Psoas muscle (tissue), 8 donors: ENCODE results near the gene CNTFR. TPM values are rescaled to one million over a fixed set of nuclear protein-coding genes. Genes with fewer than 3 reads are reported as not detected.

ENCODE experiments used
- ATAC-seq, 4 donors: fragments of 200-7000 bp; cut with Tn5 transposase; one replicate each; pipeline ENCODE4 v1.9.1; 2020; ENCODE audit warnings: moderate library complexity in 3 of 4, mild to moderate bottlenecking in 2 of 4
- DNase-seq, 2 donors: peaks; one replicate each; pipeline ENCODE4 v3.0.0-alpha.2; 2020
- H3K27ac ChIP-seq: fragments of 200-600 bp; one replicate; pipeline ENCODE4 v1.8.0; 2022
- H3K27me3 ChIP-seq, 3 donors: fragments of 200-600 bp in 1 of 3; one replicate each; pipeline versions ENCODE4 v1.6.1 to v1.8.0; 2013 to 2022; ENCODE audit warnings: low read length in 2 of 3, mild to moderate bottlenecking in 2 of 3, moderate library complexity in 1 of 3; ENCODE audit not compliant: insufficient read depth in 3 of 3
- H3K36me3 ChIP-seq, 2 donors: fragments of 200-600 bp in 1 of 2; one replicate each; pipeline versions ENCODE4 v1.6.1 to v1.8.0; 2013 to 2022; ENCODE audit warnings: low read depth in 1 of 2, mild to moderate bottlenecking in 1 of 2, moderate library complexity in 1 of 2; ENCODE audit not compliant: insufficient read depth in 1 of 2
- H3K4me1 ChIP-seq: fragments of 200-600 bp; one replicate; pipeline ENCODE4 v1.8.0; 2022
- H3K4me3 ChIP-seq: fragments of 200-600 bp; one replicate; pipeline ENCODE4 v1.8.0; 2022; ENCODE audit warnings: mild to moderate bottlenecking
- H3K9me3 ChIP-seq: fragments of 200-600 bp; one replicate; pipeline ENCODE4 v1.8.0; 2022
- CTCF ChIP-seq: fragments of 200-600 bp; IDR thresholded peaks from one replicate; pipeline ENCODE4 v1.8.0; 2022; ENCODE audit warnings: antibody characterized with exemption
- WGBS, 3 donors: extraction: QIAGEN DNeasy Blood & Tissue Kit; methylation state at CpG; one replicate each; pipeline versions ENCODE4 v1.1.6 to v1.1.7; 2013; 5-methylcytosine and 5-hydroxymethylcytosine counted together
- intact Hi-C, 2 donors: fragments of 100-400 bp; cut with DNase I; formaldehyde crosslinking; loops; one replicate each; pipeline versions ENCODE4 v1.11.0 to v1.14.2; 2022
- polyA plus RNA-seq, 3 donors: library from polyadenylated mRNA; stranded (reverse); fragments of 200-250 nt; gene quantifications; one replicate each; pipeline ENCODE4 v1.2.3, GENCODE V29; 2013
- total RNA-seq, 4 donors: library from RNA; stranded (reverse); fragmentation: NEBNext Ultra II Directional in 2 of 4; extraction: Animal tissue kit (Norgen Biotek cat#: 25700) in 2 of 4; gene quantifications; one replicate each; pipeline versions ENCODE4 v1.2.1 to v1.2.4, GENCODE V29; 2021 to 2023
- donor health status: healthy with polysubstance abuse.
- donor health status: DM: no; HTN: no; CAD: no; lungs with moderate emphysema.
- donor health status: Bipolar disorder and iron deficiency.
- donor health status: healthy.
- donor health status: DM: yes; HTN: yes; CAD: no.
- donor health status: DM: no; HTN: no; CAD: no.
- donor health status: DM: no; HTN: no; CAD: no.
- donor health status: DM: yes; HTN: yes; CAD: no.

Gene CNTFR
- total and polyA plus RNA-seq, 7 donors: 32.3 to 97.4 (median 64.4) TPM

- no peaks in the 10 kb centered on the region for H3K9me3 ChIP-seq
- intact Hi-C loops: loop anchor here (1.0 to 5.0 kb wide), 3 partner anchors 43 to 259 kb away; no protein-coding TSS in a partner anchor
- TF ChIP-seq CTCF: peak; percentile 93
- peak overlapping the region; percentile 80 for H3K4me3 ChIP-seq
- 17 to 28% (median 27%) methylated on average over 49 to 60 of the region's 60 CpGs for WGBS, 3 donors
- H3K36me3 ChIP-seq: no peaks in the 10 kb centered on the region
- no peaks in the 10 kb centered on the region for H3K27me3 ChIP-seq
- H3K27ac ChIP-seq: peak overlapping the region; percentile 76
- H3K4me1 ChIP-seq: peaks cover 57% of the 10 kb centered on the region
- peak; percentile 91 to 94 for DNase-seq
- peak; percentile 76 to 82 (median 81) for ATAC-seq
Observed at GRCh38 chr9:34591248-34591916, 1.9 kb upstream of the CNTFR start.

DNA sequence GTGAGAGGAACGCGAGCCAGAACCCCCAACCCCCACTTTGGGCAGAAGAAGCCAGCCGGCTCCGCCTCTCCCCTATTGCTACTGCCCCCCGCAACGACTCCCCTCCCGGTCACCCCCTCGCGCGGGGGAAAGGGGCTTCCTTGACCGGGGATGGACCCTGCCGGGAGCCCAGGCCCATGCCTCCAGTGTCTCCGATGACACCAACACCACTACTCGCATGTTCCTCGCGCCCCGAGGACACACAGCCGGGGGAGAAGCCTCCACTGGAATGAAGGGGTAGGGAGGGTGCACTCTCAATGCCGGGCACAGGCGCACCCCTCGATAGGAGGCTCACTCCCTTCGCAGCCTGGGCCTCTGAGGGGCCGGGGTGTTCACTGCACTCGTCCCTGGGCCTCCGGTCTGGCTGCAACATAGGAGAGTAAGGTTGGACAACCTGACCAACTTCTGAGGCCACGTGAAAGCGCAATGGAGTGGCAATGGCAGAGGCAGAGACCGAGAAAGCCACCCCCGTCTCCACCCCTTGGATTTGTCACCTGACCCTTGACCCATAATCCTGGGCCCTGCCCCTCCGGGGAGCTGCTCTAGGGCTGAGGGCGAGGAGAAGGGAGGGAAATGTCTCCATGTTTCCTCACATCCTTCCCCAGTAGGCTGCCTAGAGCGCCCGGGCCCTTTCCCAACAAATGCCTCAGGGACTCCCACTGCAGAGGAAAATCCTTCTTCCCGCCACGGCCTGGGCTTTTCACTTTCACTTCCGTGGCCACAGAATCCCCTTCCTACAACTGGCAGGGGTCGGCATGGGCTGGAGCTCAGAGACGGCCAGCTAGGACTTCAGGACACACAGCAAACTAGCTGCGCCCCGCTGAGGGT, 1.1 kb upstream of the CNTFR start:
- Histone ChIP-seq H3K27ac (peak overlapping the region; percentile 76), H3K9me3 (no peaks in the 10 kb centered on the region), H3K36me3 (no peaks in the 10 kb centered on the region), H3K4me3 (peak overlapping the region; percentile 80), H3K4me1 (peaks cover 56% of the 10 kb centered on the region), H3K27me3 (no peaks in the 10 kb centered on the region)
- DNase-seq: peak; percentile 52 to 81
- intact Hi-C loops: loop anchor here (1.0 to 5.0 kb wide), 3 partner anchors 42 to 258 kb away; no protein-coding TSS in a partner anchor
- peak in 3 of 4 donors; percentile 5 to 18 (median 6) for ATAC-seq
- WGBS, 3 donors: 41 to 54% (median 44%) methylated on average over 38 to 40 of the region's 40 CpGs
- TF ChIP-seq CTCF: no peak

GRCh38 chr9:34588671-34589635, 571 bp downstream of the CNTFR start:
- Histone ChIP-seq H3K27me3 (no peaks in the 10 kb centered on the region), H3K27ac (peak overlapping the region; percentile 76), H3K9me3 (no peaks in the 10 kb centered on the region), H3K4me3 (peak overlapping the region; percentile 80), H3K4me1 (peaks cover 50% of the 10 kb centered on the region), H3K36me3 (no peaks in the 10 kb centered on the region)
- no peak for ATAC-seq
- intact Hi-C loops: no loop called here
- 2 to 5% (median 3%) methylated on average over 69 to 86 of the region's 86 CpGs for WGBS, 3 donors
- no peak for TF ChIP-seq CTCF
- peak in 1 of 2 donors; percentile 70 for DNase-seq

- Histone ChIP-seq H3K27ac (peak overlapping the region; percentile 7), H3K4me1 (peaks cover 37% of the 10 kb centered on the region), H3K9me3 (no peaks in the 10 kb centered on the region), H3K4me3 (peak overlapping the region; percentile 80), H3K27me3 (no peaks in the 10 kb centered on the region), H3K36me3 (no peaks in the 10 kb centered on the region)
- TF ChIP-seq CTCF: no peak
- intact Hi-C loops: no loop called here
- WGBS, 3 donors: 61 to 73% (median 61%) methylated on average over 2 of the region's 2 CpGs
- no peak for DNase-seq
- no peak for ATAC-seq
Observed at GRCh38 chr9:34587271-34587670, 2.3 kb downstream of the CNTFR start.
